ENCODE results near the gene YPEL5.

The YPEL5 gene

GRCh38 chr2:30208453-30208852, 61.6 kb downstream of the YPEL5 start:
- peak; percentile 60 for DNase-seq

GRCh38 chr2:30209227-30209626, 62.4 kb downstream of the YPEL5 start:
- no peak for DNase-seq

All from NCI-H2107 (cell line).